Measurements from ENCODE around the gene VANGL2.

The VANGL2 gene

GRCh38 chr1:160361814-160362167 lies 38.6 kb upstream of the VANGL2 start:
- H3K27me3 ChIP-seq (ENCODE audit: control insufficient read depth in 1 of 2, insufficient read depth in 2 of 2, low read length in 2 of 2), result no peaks in the 10 kb centered on the region
- no peak overlapping the region for H3K9ac ChIP-seq (ENCODE audit: low read length in 2 of 2)
- no peak overlapping the region for H3K27ac ChIP-seq (ENCODE audit: low read length)
- peaks cover 14 to 23% of the 10 kb centered on the region in 2 donors for H3K36me3 ChIP-seq (ENCODE audit: control insufficient read depth in 2 of 2, insufficient read depth in 2 of 2, low read length in 2 of 2)
- no peaks in the 10 kb centered on the region for H3K4me1 ChIP-seq (ENCODE audit: control insufficient read depth, insufficient read depth, low read length)
- H3K4me3 ChIP-seq (ENCODE audit: low read length in 2 of 2), result no peak overlapping the region
- no peaks in the 10 kb centered on the region for H3K9me3 ChIP-seq (ENCODE audit: control insufficient read depth in 2 of 2, low read length in 2 of 2)

GRCh38 chr1:160362168-160362957 lies 38.0 kb upstream of the VANGL2 start:
- Histone ChIP-seq H3K27ac (ENCODE audit: low read length) (no peak overlapping the region), H3K36me3 (ENCODE audit: control insufficient read depth in 2 of 2, insufficient read depth in 2 of 2, low read length in 2 of 2) (peaks cover 10 to 18% of the 10 kb centered on the region in 2 donors), H3K9me3 (ENCODE audit: control insufficient read depth in 2 of 2, low read length in 2 of 2) (no peaks in the 10 kb centered on the region), H3K4me3 (ENCODE audit: low read length in 2 of 2) (no peak overlapping the region), H3K4me1 (ENCODE audit: control insufficient read depth, insufficient read depth, low read length) (no peaks in the 10 kb centered on the region), H3K9ac (ENCODE audit: low read length in 2 of 2) (no peak overlapping the region), H3K27me3 (ENCODE audit: control insufficient read depth in 1 of 2, insufficient read depth in 2 of 2, low read length in 2 of 2) (peaks cover 0 to 3% of the 10 kb centered on the region in 2 donors)

GRCh38 chr1:160363010-160363409 lies 37.4 kb upstream of the VANGL2 start:
- Histone ChIP-seq H3K4me3 (ENCODE audit: low read length in 2 of 2) (no peak overlapping the region), H3K27me3 (ENCODE audit: control insufficient read depth in 1 of 2, insufficient read depth in 2 of 2, low read length in 2 of 2) (peaks cover 0 to 3% of the 10 kb centered on the region in 2 donors), H3K4me1 (ENCODE audit: control insufficient read depth, insufficient read depth, low read length) (no peaks in the 10 kb centered on the region), H3K9ac (ENCODE audit: low read length in 2 of 2) (no peak overlapping the region), H3K36me3 (ENCODE audit: control insufficient read depth in 2 of 2, insufficient read depth in 2 of 2, low read length in 2 of 2) (peaks cover 5 to 13% of the 10 kb centered on the region in 2 donors), H3K9me3 (ENCODE audit: control insufficient read depth in 2 of 2, low read length in 2 of 2) (no peaks in the 10 kb centered on the region), H3K27ac (ENCODE audit: low read length) (no peak overlapping the region)

DNA sequence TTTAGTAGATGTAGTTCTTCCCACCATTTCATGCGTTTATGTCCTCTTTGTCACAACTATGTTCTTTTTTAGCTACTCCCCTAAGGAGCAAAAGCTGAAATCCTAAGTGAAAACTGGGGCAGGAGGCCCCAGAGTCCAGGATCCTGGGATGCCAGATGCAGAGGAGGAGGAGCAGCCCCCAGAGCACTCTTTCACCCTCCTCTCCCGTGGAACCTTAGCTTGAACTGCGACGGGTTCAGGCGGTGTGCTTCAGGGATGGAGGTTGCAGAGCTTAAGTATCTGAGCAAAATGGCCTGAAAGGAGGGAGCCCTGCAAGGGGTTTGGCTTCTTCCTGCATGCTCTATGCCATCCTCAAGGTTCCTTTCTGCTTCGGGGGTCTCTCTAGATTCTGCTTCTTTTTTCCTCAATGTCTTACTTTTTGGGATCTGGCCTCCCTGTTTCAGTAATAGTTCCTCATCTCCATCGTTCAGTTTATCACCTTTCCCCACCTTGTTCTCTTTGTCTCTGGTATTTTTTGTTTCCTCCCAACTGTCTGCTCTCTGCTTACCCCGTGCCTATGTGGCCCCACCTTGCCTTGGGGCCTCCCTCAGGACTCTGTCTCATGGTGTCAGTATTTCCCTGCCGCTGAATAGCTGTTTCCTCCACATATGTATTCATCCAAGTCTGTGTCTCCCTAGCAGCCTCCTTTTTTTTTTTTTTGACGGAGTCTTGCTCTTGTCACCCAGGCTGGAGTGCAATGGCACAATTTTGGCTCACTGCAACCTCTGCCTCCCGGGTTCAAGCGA lies 36.2 kb upstream of the VANGL2 start:
- no peak overlapping the region for H3K4me3 ChIP-seq (ENCODE audit: low read length in 2 of 2)
- peaks cover 0 to 3% of the 10 kb centered on the region in 2 donors for H3K27me3 ChIP-seq (ENCODE audit: control insufficient read depth in 1 of 2, insufficient read depth in 2 of 2, low read length in 2 of 2)
- H3K27ac ChIP-seq (ENCODE audit: low read length), result no peak overlapping the region
- H3K9me3 ChIP-seq (ENCODE audit: control insufficient read depth in 2 of 2, low read length in 2 of 2), result no peaks in the 10 kb centered on the region
- no peaks in the 10 kb centered on the region for H3K4me1 ChIP-seq (ENCODE audit: control insufficient read depth, insufficient read depth, low read length)
- H3K36me3 ChIP-seq (ENCODE audit: control insufficient read depth in 2 of 2, insufficient read depth in 2 of 2, low read length in 2 of 2), result peaks cover 3 to 9% of the 10 kb centered on the region in 2 donors
- H3K9ac ChIP-seq (ENCODE audit: low read length in 2 of 2), result no peak overlapping the region

GRCh38 chr1:160365325-160365724 lies 35.0 kb upstream of the VANGL2 start:
- Histone ChIP-seq H3K4me3 (ENCODE audit: low read length in 2 of 2) (no peak overlapping the region), H3K27ac (ENCODE audit: low read length) (no peak overlapping the region), H3K27me3 (ENCODE audit: control insufficient read depth in 1 of 2, insufficient read depth in 2 of 2, low read length in 2 of 2) (peaks cover 0 to 3% of the 10 kb centered on the region in 2 donors), H3K36me3 (ENCODE audit: control insufficient read depth in 2 of 2, insufficient read depth in 2 of 2, low read length in 2 of 2) (peaks cover 0 to 5% of the 10 kb centered on the region in 2 donors), H3K4me1 (ENCODE audit: control insufficient read depth, insufficient read depth, low read length) (no peaks in the 10 kb centered on the region), H3K9ac (ENCODE audit: low read length in 2 of 2) (no peak overlapping the region), H3K9me3 (ENCODE audit: control insufficient read depth in 2 of 2, low read length in 2 of 2) (no peaks in the 10 kb centered on the region)

DNA sequence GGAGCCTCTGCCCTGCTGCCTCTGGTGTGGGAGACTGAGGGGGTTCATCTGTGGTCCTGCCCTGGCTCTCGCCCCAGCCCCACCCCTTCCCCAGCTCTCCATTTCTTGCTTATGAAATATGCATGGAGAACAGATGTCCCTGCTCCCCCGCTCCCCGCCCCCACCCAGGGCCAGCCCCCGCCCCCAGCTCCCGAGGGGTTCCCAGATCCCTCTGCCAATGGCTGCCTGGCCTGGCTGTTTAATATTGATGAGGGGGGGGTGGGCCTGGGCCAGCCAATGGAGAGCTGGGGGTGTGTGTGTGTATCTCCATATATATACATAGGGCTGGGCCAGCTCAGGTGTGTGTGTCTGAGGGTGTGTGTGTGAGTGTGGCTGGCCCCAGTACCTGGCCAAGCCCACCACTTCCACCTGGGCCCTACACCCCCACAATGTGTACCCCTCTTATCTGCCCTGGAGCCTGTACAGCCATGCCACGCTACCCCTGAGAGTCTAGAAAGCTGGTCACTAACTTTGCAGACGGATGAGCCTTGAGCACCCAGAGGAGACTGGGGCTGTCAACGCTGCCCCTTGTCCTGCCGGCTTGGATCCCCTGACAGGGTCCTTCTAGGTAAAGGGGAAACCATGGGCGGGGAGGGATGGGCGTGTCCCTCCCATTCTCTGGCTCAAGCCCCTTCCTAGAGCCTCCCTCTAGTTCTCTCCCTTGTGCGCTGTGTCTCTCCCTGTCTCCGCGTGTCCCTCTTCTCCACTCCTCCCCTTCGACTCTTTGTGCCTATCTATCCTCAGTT lies 33.4 kb upstream of the VANGL2 start, which contains the start of gene NHLH1:
TSS of gene NHLH1 (plus strand) at position 341 of the 785 bp plus-strand sequence. CDS start 3,661 bp downstream, outside the sequence.
- Histone ChIP-seq H3K9ac (ENCODE audit: low read length in 2 of 2) (no peak within 1 kb of the TSS), H3K4me3 (ENCODE audit: low read length in 2 of 2) (no peak within 1 kb of the TSS), H3K4me1 (ENCODE audit: control insufficient read depth, insufficient read depth, low read length) (no peaks in the 10 kb centered on the region), H3K27me3 (ENCODE audit: control insufficient read depth in 1 of 2, insufficient read depth in 2 of 2, low read length in 2 of 2) (peaks cover 3 to 8% of the 10 kb centered on the region in 2 donors), H3K27ac (ENCODE audit: low read length) (no peak within 1 kb of the TSS), H3K36me3 (ENCODE audit: control insufficient read depth in 2 of 2, insufficient read depth in 2 of 2, low read length in 2 of 2) (no peaks in the 10 kb centered on the region), H3K9me3 (ENCODE audit: control insufficient read depth in 2 of 2, low read length in 2 of 2) (no peaks in the 10 kb centered on the region)

DNA sequence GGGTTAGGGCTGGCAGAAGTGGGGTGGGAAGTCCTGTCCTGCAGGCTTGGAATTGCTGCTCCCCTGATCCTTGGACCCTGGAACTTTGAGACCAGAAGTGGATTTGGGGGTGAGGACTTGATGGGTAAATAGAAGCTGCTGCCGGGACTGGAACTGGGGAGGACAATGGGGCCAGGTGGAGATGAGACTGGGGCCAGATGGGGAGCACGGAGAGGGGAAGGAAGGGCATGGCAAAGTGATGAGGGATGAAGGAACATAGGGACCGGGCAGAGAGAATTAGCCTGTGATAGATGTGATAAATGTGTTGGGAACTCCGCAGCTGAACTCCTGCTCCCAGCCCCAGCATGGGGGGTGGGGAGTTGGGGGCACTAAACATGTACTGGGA lies 32.9 kb upstream of the VANGL2 start:
- Histone ChIP-seq H3K27ac (ENCODE audit: low read length) (no peak overlapping the region), H3K4me3 (ENCODE audit: low read length in 2 of 2) (no peak overlapping the region), H3K9ac (ENCODE audit: low read length in 2 of 2) (no peak overlapping the region), H3K27me3 (ENCODE audit: control insufficient read depth in 1 of 2, insufficient read depth in 2 of 2, low read length in 2 of 2) (peaks cover 6 to 8% of the 10 kb centered on the region in 2 donors), H3K9me3 (ENCODE audit: control insufficient read depth in 2 of 2, low read length in 2 of 2) (no peaks in the 10 kb centered on the region), H3K36me3 (ENCODE audit: control insufficient read depth in 2 of 2, insufficient read depth in 2 of 2, low read length in 2 of 2) (no peaks in the 10 kb centered on the region), H3K4me1 (ENCODE audit: control insufficient read depth, insufficient read depth, low read length) (no peaks in the 10 kb centered on the region)

DNA sequence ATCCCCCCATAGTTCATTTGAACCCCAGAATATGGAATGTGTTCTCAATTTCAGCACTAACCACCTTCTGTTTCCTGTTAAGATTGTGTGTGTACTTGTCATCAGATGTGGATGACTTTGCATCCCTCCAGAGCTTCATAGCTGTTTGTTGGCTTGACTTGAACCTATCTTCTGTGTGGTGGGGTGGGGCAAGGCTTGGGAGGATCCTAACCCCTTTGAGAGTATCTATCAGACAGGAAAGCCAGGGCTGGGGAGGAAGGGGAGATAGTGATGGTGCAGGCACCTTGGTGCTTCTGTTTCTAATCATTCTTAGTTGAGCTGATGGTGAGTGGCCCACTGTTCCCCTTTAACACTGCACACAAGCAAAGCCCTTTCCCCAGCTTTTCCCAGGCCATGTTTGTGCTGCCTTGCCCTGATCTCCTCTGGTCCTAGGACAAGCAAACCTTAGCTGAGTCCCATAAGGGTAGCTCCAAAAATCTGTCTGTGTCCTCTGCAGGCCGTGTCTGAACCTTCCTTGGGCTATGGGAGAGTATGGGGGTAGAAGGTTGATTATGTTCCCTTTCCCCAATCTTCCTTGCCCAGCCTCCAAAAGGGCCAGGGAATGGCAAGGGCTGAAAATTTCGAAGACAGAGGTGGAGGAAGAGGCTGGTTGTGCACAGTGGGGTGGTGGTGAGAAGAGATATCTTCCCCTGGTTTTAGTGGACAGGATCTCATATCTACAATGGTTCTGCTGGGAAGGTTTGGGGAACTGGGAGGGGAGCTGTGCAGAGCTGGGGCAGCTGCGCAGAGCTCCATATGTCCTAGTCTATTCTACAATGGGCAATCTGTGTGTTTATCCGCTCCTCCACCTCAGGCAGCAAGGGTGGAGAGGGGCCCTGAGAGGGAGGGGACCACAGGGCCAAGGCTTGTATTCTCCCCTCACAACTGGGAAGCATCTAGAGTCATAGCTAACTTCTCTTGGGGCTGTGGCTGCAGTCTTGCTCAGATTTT lies 32.1 kb upstream of the VANGL2 start:
- H3K4me1 ChIP-seq (ENCODE audit: control insufficient read depth, insufficient read depth, low read length), result no peaks in the 10 kb centered on the region
- peaks cover 8% of the 10 kb centered on the region in 2 donors for H3K27me3 ChIP-seq (ENCODE audit: control insufficient read depth in 1 of 2, insufficient read depth in 2 of 2, low read length in 2 of 2)
- no peak overlapping the region for H3K4me3 ChIP-seq (ENCODE audit: low read length in 2 of 2)
- H3K27ac ChIP-seq (ENCODE audit: low read length), result no peak overlapping the region
- no peaks in the 10 kb centered on the region for H3K36me3 ChIP-seq (ENCODE audit: control insufficient read depth in 2 of 2, insufficient read depth in 2 of 2, low read length in 2 of 2)
- H3K9ac ChIP-seq (ENCODE audit: low read length in 2 of 2), result no peak overlapping the region
- H3K9me3 ChIP-seq (ENCODE audit: control insufficient read depth in 2 of 2, low read length in 2 of 2), result no peaks in the 10 kb centered on the region

GRCh38 chr1:160369087-160369486 lies 31.3 kb upstream of the VANGL2 start:
- Histone ChIP-seq H3K27me3 (ENCODE audit: control insufficient read depth in 1 of 2, insufficient read depth in 2 of 2, low read length in 2 of 2) (peaks cover 8% of the 10 kb centered on the region in 2 donors), H3K4me3 (ENCODE audit: low read length in 2 of 2) (no peak overlapping the region), H3K9ac (ENCODE audit: low read length in 2 of 2) (no peak overlapping the region)

More at GRCh38 chr1:160369087-160369486, 31.3 kb upstream of the VANGL2 start:
- H3K9me3 ChIP-seq (ENCODE audit: control insufficient read depth in 2 of 2, low read length in 2 of 2), result no peaks in the 10 kb centered on the region
- H3K27ac ChIP-seq (ENCODE audit: low read length), result no peak overlapping the region
- no peaks in the 10 kb centered on the region for H3K4me1 ChIP-seq (ENCODE audit: control insufficient read depth, insufficient read depth, low read length)
- no peaks in the 10 kb centered on the region for H3K36me3 ChIP-seq (ENCODE audit: control insufficient read depth in 2 of 2, insufficient read depth in 2 of 2, low read length in 2 of 2)

Data from stomach smooth muscle (tissue), 2 donors.